ENCODE data around the gene FMO3. TPM values are rescaled to one million over a fixed set of nuclear protein-coding genes. Genes with fewer than 3 reads are reported as not detected.

Gene FMO3
- total RNA-seq, 1 donor from 2014 or later = 0.27 TPM

GRCh38 chr1:171083222-171083621, 7.5 kb upstream of the FMO3 start:
- Mint-ChIP-seq H3K27ac (ENCODE audit: unreplicated experiment) (no peak overlapping the region), H3K27me3 (ENCODE audit: low read depth) (no peaks in the 10 kb centered on the region)
- DNase-seq (ENCODE audit: low spot score) = no peak

GRCh38 chr1:171084091-171084490, 6.6 kb upstream of the FMO3 start:
- no peaks in the 10 kb centered on the region for H3K27me3 Mint-ChIP-seq (ENCODE audit: low read depth)

More at GRCh38 chr1:171083222-171083621, 7.5 kb upstream of the FMO3 start:
- Mint-ChIP-seq H3K4me1 (ENCODE audit: low read depth) (peaks cover 20% of the 10 kb centered on the region), H3K4me3 (ENCODE audit: unreplicated experiment) (no peak overlapping the region), H3K36me3 (ENCODE audit: low read depth) (no peaks in the 10 kb centered on the region), H3K9me3 (ENCODE audit: low read depth) (no peaks in the 10 kb centered on the region)
- no peak for TF ChIP-seq CTCF (IDR thresholded peaks at IDR 0.05)

GRCh38 chr1:171084870-171085269, 5.8 kb upstream of the FMO3 start:
- H3K27ac Mint-ChIP-seq (ENCODE audit: unreplicated experiment) = no peak overlapping the region
- H3K27me3 Mint-ChIP-seq (ENCODE audit: low read depth) = no peaks in the 10 kb centered on the region
- DNase-seq (ENCODE audit: low spot score) = no peak
- no peaks in the 10 kb centered on the region for H3K9me3 Mint-ChIP-seq (ENCODE audit: low read depth)
- H3K4me1 Mint-ChIP-seq (ENCODE audit: low read depth) = peaks cover 20% of the 10 kb centered on the region
- no peak for TF ChIP-seq CTCF (IDR thresholded peaks at IDR 0.05)
- H3K4me3 Mint-ChIP-seq (ENCODE audit: unreplicated experiment) = no peak overlapping the region
- no peaks in the 10 kb centered on the region for H3K36me3 Mint-ChIP-seq (ENCODE audit: low read depth)

More at GRCh38 chr1:171084091-171084490, 6.6 kb upstream of the FMO3 start:
- peaks cover 20% of the 10 kb centered on the region for H3K4me1 Mint-ChIP-seq (ENCODE audit: low read depth)
- H3K27ac Mint-ChIP-seq (ENCODE audit: unreplicated experiment) = no peak overlapping the region
- DNase-seq (ENCODE audit: low spot score) = no peak
- H3K4me3 Mint-ChIP-seq (ENCODE audit: unreplicated experiment) = no peak overlapping the region
- H3K36me3 Mint-ChIP-seq (ENCODE audit: low read depth) = no peaks in the 10 kb centered on the region
- H3K9me3 Mint-ChIP-seq (ENCODE audit: low read depth) = no peaks in the 10 kb centered on the region
- no peak for TF ChIP-seq CTCF (IDR thresholded peaks at IDR 0.05)

GRCh38 chr1:171087896-171088295, 2.8 kb upstream of the FMO3 start:
- no peaks in the 10 kb centered on the region for H3K27me3 Mint-ChIP-seq (ENCODE audit: low read depth)
- no peaks in the 10 kb centered on the region for H3K4me1 Mint-ChIP-seq (ENCODE audit: low read depth)
- no peak for DNase-seq (ENCODE audit: low spot score)
- H3K27ac Mint-ChIP-seq (ENCODE audit: unreplicated experiment) = no peak overlapping the region
- peaks cover 1% of the 10 kb centered on the region for H3K36me3 Mint-ChIP-seq (ENCODE audit: low read depth)
- no peaks in the 10 kb centered on the region for H3K9me3 Mint-ChIP-seq (ENCODE audit: low read depth)
- H3K4me3 Mint-ChIP-seq (ENCODE audit: unreplicated experiment) = no peak overlapping the region
- TF ChIP-seq CTCF (IDR thresholded peaks at IDR 0.05) = no peak

GRCh38 chr1:171103862-171104261, 13.2 kb downstream of the FMO3 start:
- H3K27me3 Mint-ChIP-seq (ENCODE audit: low read depth) = no peaks in the 10 kb centered on the region
- no peak for TF ChIP-seq CTCF (IDR thresholded peaks at IDR 0.05)
- no peak overlapping the region for H3K4me3 Mint-ChIP-seq (ENCODE audit: unreplicated experiment)
- no peak overlapping the region for H3K27ac Mint-ChIP-seq (ENCODE audit: unreplicated experiment)
- H3K36me3 Mint-ChIP-seq (ENCODE audit: low read depth) = no peaks in the 10 kb centered on the region
- H3K4me1 Mint-ChIP-seq (ENCODE audit: low read depth) = peaks cover 16% of the 10 kb centered on the region
- DNase-seq (ENCODE audit: low spot score) = no peak
- no peaks in the 10 kb centered on the region for H3K9me3 Mint-ChIP-seq (ENCODE audit: low read depth)
